Frontal cortex (tissue), 4 donors: ENCODE results near the gene MCOLN1. TPM values are rescaled to one million over a fixed set of nuclear protein-coding genes. Genes with fewer than 3 reads are reported as not detected.
A peak's percentile ranks its signal among the peaks of the same experiment; 100 is the strongest.

ENCODE experiments used
- DNase-seq, 2 donors: peaks; one replicate each; pipeline ENCODE4 v3.0.0; 2012; ENCODE audit warnings: low spot score in 2 of 2
- FAIRE-seq: peaks from 2 replicates; lab custom pipeline; 2012; peaks lifted over from hg19 to GRCh38; lab: Jason Lieb, UNC
- total RNA-seq: library from RNA; depleted of rRNA; stranded (reverse); fragments of >200 nt; gene quantifications from one replicate; pipeline ENCODE4 v1.2.3, GENCODE V29; 2014
- donor health status: control.
- donor health status: control.
- donor health status: control.

The MCOLN1 gene
- total RNA-seq = 7.7 TPM

GRCh38 chr19:7522072-7522922 lies at the start of gene MCOLN1:
TSS of gene MCOLN1 (plus strand) at chr19:7522624. CDS start at chr19:7522751, 127 bp downstream.
- FAIRE-seq (peak; percentile 17), DNase-seq (peak; percentile 100)

GRCh38 chr19:7475665-7476064 lies 46.8 kb upstream of the MCOLN1 start:
- DNase-seq = no peak
- no peak for FAIRE-seq

DNA sequence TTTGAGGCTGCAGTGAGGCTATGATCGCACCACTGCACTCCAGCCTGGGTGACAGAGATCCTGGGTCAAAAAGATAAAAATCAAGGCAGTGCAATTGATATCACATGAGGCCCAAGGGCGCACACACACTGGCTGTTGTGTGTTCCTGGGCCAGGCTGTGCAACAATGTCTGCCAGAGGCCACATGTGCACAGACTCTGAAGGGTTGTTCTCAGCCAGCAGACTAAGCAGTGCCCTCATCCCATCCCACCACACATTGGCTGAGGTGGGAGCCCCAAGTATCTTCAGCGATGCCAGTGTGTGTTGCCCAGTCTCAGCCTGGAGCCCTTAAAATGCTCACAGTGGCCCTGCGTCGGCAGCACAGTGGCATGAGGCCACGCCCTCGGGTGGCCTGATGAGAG lies 46.2 kb upstream of the MCOLN1 start:
- FAIRE-seq (no peak), DNase-seq (no peak)

GRCh38 chr19:7476777-7477494 lies 45.5 kb upstream of the MCOLN1 start:
- FAIRE-seq = no peak
- DNase-seq = no peak

- no peak for DNase-seq
- no peak for FAIRE-seq
Observed at GRCh38 chr19:7477758-7478157, 44.7 kb upstream of the MCOLN1 start.

DNA sequence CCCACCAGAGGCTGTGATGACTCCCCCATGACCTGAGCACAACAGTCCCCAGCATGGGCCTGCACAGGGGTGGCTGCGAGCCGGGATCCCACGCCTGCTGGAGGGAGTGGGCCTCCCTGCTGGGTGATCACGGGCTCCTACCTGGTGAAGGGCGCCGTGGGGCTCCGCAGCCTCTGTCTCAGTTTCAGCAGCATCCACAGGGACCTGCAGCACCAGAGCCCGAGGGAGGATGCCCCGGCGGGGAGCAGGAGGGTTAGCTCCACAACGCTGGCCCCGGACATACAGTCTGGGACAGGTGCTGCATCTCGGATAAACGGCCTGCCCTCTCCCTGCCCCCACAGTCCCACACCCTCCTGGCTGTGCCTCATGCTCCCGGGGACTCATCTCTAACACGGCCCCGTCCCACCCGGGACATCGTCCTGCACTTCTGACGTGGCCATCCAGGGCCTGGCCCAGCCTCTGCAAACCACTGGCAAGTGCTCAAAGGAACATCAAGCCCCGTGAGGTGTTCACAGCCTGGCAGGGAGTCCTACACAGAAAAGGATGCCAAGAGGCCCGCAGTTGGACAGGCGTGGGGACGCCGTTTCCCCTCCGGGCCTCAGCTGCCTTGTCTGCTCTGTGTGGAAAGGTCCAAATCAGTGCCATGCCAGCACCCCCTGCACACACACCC lies 44.1 kb upstream of the MCOLN1 start:
- no peak for FAIRE-seq

DNA sequence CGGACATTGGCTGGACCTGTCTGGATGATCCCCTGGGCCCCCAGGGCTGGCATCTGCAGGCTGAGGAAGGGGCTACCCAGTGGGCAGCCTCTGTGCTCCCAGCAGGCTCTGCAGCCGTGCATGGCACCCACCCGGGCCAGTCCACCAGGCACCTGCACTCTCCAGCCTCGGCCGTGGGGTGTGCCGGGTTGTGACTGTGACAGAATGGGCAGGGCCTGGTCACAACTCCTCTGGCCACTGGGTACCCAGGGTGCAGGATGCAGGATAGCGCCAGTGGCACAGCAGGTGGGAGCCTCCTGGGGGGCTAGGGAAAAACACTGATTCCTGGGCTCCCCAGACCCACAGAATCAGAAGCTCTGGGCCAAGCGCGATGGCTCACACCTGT lies 43.6 kb upstream of the MCOLN1 start:
- FAIRE-seq (no peak), DNase-seq (no peak)

More for the DNA sequence above, 44.1 kb upstream of the MCOLN1 start:
- no peak for DNase-seq

- DNase-seq (peak in 1 of 2 donors; percentile 24), FAIRE-seq (no peak)
Observed at GRCh38 chr19:7480222-7480969, 42.0 kb upstream of the MCOLN1 start.

GRCh38 chr19:7480970-7481255 lies 41.5 kb upstream of the MCOLN1 start:
- DNase-seq (no peak), FAIRE-seq (no peak)

DNA sequence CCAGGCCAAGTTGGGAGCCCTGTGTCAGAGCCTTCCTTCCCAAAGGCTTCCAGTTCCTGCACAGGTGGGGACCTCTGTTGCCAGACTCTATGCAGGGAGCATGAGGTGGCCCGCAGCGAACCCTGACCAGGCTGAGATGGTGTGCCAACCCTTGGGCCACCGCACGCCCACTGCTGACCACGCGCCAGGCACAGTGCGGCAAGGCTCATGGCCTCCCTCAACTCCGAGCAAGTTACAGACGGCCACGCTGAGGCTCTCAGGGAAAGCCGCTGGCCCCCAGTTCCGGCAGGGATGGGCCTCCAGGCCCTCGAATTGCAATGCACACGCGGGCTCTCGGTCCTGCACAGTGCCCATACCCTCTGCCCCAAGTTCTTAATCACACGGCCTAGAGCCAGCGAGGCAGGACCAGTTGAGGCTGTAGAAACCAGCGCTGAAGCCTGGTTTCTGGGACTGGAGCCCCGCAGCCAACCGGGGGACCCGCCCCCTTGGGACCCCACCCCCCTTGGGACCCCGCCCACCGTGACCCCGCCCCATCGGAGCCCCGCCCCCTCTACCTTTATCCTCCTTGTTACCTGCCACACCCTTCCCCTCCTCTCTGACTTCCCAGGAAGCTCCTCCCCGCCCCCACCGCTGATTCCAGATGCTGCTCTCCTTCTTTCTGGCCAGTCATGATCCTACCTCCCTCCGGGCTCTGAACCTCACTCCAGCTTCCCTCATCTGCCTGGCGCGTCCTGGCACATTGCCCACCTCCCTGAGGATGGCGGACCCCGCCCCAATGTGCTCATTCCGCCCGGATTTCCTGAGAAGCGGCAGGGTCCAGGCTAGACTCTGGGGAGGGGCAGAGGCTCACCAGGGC lies 39.6 kb upstream of the MCOLN1 start:
- FAIRE-seq = no peak
- no peak for DNase-seq

DNA sequence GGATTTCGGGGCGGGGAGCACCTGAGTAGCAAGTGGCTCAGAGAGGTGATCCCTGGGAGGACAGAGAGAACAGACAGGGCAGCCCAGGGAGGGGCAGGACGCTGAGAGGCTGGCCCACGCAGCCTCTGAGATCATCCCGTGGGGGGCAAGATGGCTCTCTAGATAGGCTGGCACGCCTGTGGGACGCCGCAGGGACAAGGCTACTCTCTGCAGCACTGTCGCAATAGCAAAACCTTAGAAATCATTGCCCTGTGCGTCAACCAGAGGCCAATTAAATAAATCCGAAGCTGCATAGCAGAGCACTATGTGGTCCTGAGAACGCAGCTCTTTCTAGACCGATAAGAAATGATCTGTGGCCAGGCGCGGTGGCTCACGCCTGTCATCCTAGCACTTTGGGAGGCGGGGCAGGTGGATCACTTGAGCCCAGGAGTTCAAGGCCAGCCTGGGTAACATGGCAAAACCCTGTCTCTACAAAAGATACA lies 38.7 kb upstream of the MCOLN1 start:
- no peak for DNase-seq
- no peak for FAIRE-seq

DNA sequence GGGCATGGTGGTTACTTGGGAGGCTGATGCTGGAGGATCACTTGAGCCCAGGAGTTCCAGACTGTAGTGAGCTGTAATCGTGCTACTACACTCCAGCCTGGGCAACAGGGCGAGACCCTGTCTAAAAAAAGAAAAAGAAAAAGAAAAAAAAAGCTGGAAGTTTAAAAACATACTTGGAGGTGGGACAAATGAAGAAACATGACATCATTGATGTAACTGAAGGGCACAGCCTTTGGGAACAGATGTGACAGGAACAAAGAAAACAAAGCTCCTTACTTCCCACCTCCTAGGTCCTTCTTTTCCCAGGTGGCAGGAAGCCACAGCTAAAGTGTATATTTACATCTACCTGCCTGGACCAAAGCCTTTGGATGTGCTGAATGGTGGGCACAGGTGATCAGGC lies 35.5 kb upstream of the MCOLN1 start:
- no peak for DNase-seq
- no peak for FAIRE-seq

- peak; percentile 96 to 98 for DNase-seq
- FAIRE-seq = no peak
Observed at GRCh38 chr19:7488736-7489353, 33.6 kb upstream of the MCOLN1 start, which contains the start of gene PEX11G. TSS of gene PEX11G (minus strand) at chr19:7489035. CDS start at chr19:7489010, 25 bp downstream.

GRCh38 chr19:7489609-7490044 lies 32.8 kb upstream of the MCOLN1 start:
- DNase-seq (no peak), FAIRE-seq (no peak)

GRCh38 chr19:7492142-7492541 lies 30.3 kb upstream of the MCOLN1 start:
- DNase-seq (no peak), FAIRE-seq (no peak)

DNA sequence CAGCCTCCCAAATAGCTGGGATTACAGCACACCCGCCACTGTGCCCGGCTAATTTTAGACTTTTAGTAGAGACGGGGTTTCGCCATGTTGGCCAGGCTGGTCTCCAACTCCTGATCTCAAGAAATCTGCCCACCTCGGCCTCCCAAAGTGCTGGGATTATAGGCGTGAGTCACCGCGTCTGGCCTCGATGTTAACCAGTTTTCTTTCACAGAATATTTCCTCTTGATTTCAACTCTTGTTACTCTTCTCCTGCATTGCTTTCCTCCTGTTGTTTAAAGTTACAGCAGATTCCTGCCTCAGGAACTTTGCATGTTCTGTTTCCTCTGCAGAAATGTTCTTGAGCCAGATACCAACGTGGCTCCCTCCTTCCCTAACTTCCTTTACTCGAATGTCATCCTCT lies 29.9 kb upstream of the MCOLN1 start:
- DNase-seq = no peak
- FAIRE-seq = no peak

GRCh38 chr19:7494416-7495098 lies 27.9 kb upstream of the MCOLN1 start:
- FAIRE-seq = no peak
- DNase-seq = peak in 1 of 2 donors; percentile 74

DNA sequence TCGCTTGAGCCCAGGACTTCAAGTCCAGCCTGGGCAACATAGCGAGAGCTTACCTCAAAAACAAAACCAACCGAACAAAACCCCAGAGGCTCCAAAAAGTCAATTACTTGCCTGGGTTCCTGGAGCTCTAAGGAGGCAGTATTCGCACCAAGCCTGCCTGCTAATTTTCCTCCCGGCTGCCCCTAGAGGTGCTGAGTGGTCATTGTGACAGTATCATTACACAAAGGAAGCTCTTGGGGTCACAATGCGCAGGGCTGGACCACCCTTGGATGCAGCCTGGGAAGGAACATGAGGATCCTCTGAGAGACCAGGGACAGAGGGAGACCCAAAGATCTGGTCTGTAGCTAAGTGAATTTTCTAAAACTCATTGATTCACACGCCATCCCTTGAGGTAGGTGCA lies 25.1 kb upstream of the MCOLN1 start:
- no peak for DNase-seq
- FAIRE-seq = no peak
